ENCODE measurements around the gene AGBL4. TPM values are rescaled to one million over a fixed set of nuclear protein-coding genes. Genes with fewer than 3 reads are reported as not detected.

Gene AGBL4
- total RNA-seq, 1 donor from 2014 or later = not detected

- no peak for DNase-seq (ENCODE audit: extremely low spot score, unreplicated experiment)
- Mint-ChIP-seq H3K4me1 (ENCODE audit: unreplicated experiment) (no peaks in the 10 kb centered on the region), H3K27me3 (ENCODE audit: unreplicated experiment) (no peaks in the 10 kb centered on the region), H3K4me3 (ENCODE audit: unreplicated experiment) (no peak overlapping the region), H3K9me3 (ENCODE audit: unreplicated experiment) (no peaks in the 10 kb centered on the region), H3K27ac (ENCODE audit: unreplicated experiment) (no peak overlapping the region), H3K36me3 (ENCODE audit: unreplicated experiment) (no peaks in the 10 kb centered on the region)
- TF ChIP-seq CTCF (IDR thresholded peaks at IDR 0.05) = no peak
These were observed 1307.8 kb downstream of the AGBL4 start for GRCh38 chr1:48715921-48716320.

DNA sequence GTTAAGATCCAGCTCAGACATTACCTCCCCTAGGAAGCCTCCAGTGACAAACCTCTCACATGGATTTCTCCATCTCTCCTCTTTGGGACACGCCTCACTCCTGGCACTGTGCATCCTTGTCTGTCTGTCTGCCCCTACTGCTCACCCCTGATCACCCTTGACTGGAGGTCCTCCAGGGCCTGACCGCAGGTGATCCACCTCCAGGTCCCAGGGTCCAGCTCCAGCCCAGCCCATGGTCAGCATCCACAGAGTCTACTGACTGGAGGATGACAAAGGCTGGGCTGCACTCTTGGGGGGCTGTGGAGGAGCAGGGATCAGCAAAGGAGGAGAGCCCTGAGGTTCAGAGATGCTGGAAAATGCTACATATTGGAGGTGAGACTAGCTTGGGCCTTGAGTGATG lies 1312.8 kb downstream of the AGBL4 start:
- no peaks in the 10 kb centered on the region for H3K27me3 Mint-ChIP-seq (ENCODE audit: unreplicated experiment)
- H3K36me3 Mint-ChIP-seq (ENCODE audit: unreplicated experiment) = no peaks in the 10 kb centered on the region
- H3K27ac Mint-ChIP-seq (ENCODE audit: unreplicated experiment) = no peak overlapping the region
- no peaks in the 10 kb centered on the region for H3K4me1 Mint-ChIP-seq (ENCODE audit: unreplicated experiment)
- H3K9me3 Mint-ChIP-seq (ENCODE audit: unreplicated experiment) = no peaks in the 10 kb centered on the region
- no peak overlapping the region for H3K4me3 Mint-ChIP-seq (ENCODE audit: unreplicated experiment)
- TF ChIP-seq CTCF (IDR thresholded peaks at IDR 0.05) = no peak
- no peak for DNase-seq (ENCODE audit: extremely low spot score, unreplicated experiment)

DNA sequence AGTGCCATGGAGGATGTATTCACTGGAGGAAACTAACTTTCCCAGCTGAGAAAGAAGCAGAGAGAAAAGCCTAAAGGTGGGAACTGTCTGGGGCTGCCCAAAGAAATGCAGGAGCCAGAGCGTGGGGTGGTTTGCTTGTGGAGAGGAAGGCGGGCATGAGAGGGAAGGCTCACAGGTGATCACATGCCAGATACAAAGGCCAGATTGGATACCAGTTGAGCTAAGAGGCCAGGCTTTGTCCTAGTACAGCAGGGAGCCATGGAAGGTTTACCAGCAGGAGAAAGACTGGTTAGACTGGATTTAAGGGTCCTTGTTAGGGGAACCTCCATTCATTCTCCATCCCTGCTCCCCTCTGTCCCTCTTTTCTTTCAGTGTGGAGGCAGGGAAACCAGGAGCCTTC lies 1313.4 kb downstream of the AGBL4 start:
- Mint-ChIP-seq H3K4me1 (ENCODE audit: unreplicated experiment) (no peaks in the 10 kb centered on the region), H3K27me3 (ENCODE audit: unreplicated experiment) (no peaks in the 10 kb centered on the region), H3K36me3 (ENCODE audit: unreplicated experiment) (no peaks in the 10 kb centered on the region), H3K9me3 (ENCODE audit: unreplicated experiment) (no peaks in the 10 kb centered on the region), H3K4me3 (ENCODE audit: unreplicated experiment) (no peak overlapping the region), H3K27ac (ENCODE audit: unreplicated experiment) (no peak overlapping the region)
- DNase-seq (ENCODE audit: extremely low spot score, unreplicated experiment) = no peak
- TF ChIP-seq CTCF (IDR thresholded peaks at IDR 0.05) = no peak

DNA sequence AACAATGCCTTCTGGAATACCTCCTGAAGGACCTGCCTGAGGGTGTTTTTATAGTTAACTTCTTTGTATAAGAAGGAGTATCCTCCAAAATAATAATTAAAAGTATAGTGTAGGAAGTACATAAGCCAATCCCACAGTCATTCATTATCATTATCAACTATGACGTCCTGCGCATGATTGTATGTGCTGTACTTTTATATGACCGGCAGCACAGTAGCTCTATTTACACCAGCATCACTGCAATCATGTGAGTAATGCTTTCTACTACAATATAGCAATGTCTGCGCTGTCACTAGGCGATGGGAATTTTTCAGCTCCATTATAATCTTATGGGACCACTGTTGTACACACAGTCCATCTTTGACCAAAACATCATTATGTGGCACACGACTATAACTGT lies 1319.0 kb downstream of the AGBL4 start:
- DNase-seq (ENCODE audit: extremely low spot score, unreplicated experiment) = no peak
- H3K27ac Mint-ChIP-seq (ENCODE audit: unreplicated experiment) = no peak overlapping the region
- H3K4me1 Mint-ChIP-seq (ENCODE audit: unreplicated experiment) = no peaks in the 10 kb centered on the region
- no peak for TF ChIP-seq CTCF (IDR thresholded peaks at IDR 0.05)
- no peaks in the 10 kb centered on the region for H3K9me3 Mint-ChIP-seq (ENCODE audit: unreplicated experiment)
- no peak overlapping the region for H3K4me3 Mint-ChIP-seq (ENCODE audit: unreplicated experiment)
- no peaks in the 10 kb centered on the region for H3K36me3 Mint-ChIP-seq (ENCODE audit: unreplicated experiment)
- H3K27me3 Mint-ChIP-seq (ENCODE audit: unreplicated experiment) = peaks cover 5% of the 10 kb centered on the region

DNA sequence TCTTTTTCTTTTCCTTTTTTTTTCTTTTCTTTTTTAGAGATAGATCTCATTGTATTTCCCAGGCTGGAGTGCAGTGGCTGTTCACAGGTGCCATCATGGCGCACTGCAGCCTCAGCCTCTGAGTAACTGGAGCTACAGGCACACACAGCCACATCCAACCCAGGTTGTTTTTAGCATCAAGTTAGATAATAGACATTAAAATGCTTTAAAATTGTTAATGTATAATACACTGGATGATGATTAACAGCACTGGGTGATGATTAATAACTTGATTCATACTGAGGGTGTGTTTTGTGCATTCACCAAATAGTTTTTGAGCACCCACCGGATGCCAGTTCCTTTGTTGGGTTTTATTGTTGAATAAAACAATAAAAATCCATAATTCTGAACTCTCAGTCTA lies 1322.3 kb downstream of the AGBL4 start:
- no peak for DNase-seq (ENCODE audit: extremely low spot score, unreplicated experiment)

More for the DNA sequence above, 1322.3 kb downstream of the AGBL4 start:
- H3K27ac Mint-ChIP-seq (ENCODE audit: unreplicated experiment) = no peak overlapping the region
- H3K27me3 Mint-ChIP-seq (ENCODE audit: unreplicated experiment) = peaks cover 5% of the 10 kb centered on the region
- H3K4me1 Mint-ChIP-seq (ENCODE audit: unreplicated experiment) = no peaks in the 10 kb centered on the region
- TF ChIP-seq CTCF (IDR thresholded peaks at IDR 0.05) = no peak
- H3K4me3 Mint-ChIP-seq (ENCODE audit: unreplicated experiment) = no peak overlapping the region
- H3K36me3 Mint-ChIP-seq (ENCODE audit: unreplicated experiment) = no peaks in the 10 kb centered on the region
- H3K9me3 Mint-ChIP-seq (ENCODE audit: unreplicated experiment) = no peaks in the 10 kb centered on the region

Measured in osteocyte (in vitro differentiated cells).